ENCODE results near the gene COL4A2.

Gene COL4A2

GRCh38 chr13:110290153-110290552, 16.9 kb upstream of the COL4A2 start:
- no peak for DNase-seq (ENCODE audit: low read depth in 2 of 2)

- DNase-seq (ENCODE audit: low read depth in 2 of 2) = no peak
These were observed 16.3 kb upstream of the COL4A2 start for GRCh38 chr13:110290826-110291225.

- DNase-seq (ENCODE audit: low read depth in 2 of 2) = no peak
These were observed 15.8 kb upstream of the COL4A2 start for GRCh38 chr13:110291286-110291685.

- no peak for DNase-seq (ENCODE audit: low read depth in 2 of 2)
These were observed 14.0 kb upstream of the COL4A2 start for GRCh38 chr13:110293037-110293436.

GRCh38 chr13:110293649-110294048, 13.4 kb upstream of the COL4A2 start:
- no peak for DNase-seq (ENCODE audit: low read depth in 2 of 2)

- no peak for DNase-seq (ENCODE audit: low read depth in 2 of 2)
These were observed 12.9 kb upstream of the COL4A2 start for GRCh38 chr13:110294146-110294545.

- DNase-seq (ENCODE audit: low read depth in 2 of 2) = no peak
These were observed 12.5 kb upstream of the COL4A2 start for GRCh38 chr13:110294622-110295021.

- DNase-seq (ENCODE audit: low read depth in 2 of 2) = no peak
These were observed 10.1 kb upstream of the COL4A2 start for GRCh38 chr13:110297011-110297410.

- no peak for DNase-seq (ENCODE audit: low read depth in 2 of 2)
These were observed 9.1 kb upstream of the COL4A2 start for GRCh38 chr13:110297766-110298504.

- DNase-seq (ENCODE audit: low read depth in 2 of 2) = no peak
These were observed 8.4 kb upstream of the COL4A2 start for GRCh38 chr13:110298505-110299282.

GRCh38 chr13:110299283-110299840, 7.7 kb upstream of the COL4A2 start:
- DNase-seq (ENCODE audit: low read depth in 2 of 2) = no peak

GRCh38 chr13:110300090-110300815, 6.8 kb upstream of the COL4A2 start:
- DNase-seq (ENCODE audit: low read depth in 2 of 2) = no peak

- DNase-seq (ENCODE audit: low read depth in 2 of 2) = no peak
These were observed 6.0 kb upstream of the COL4A2 start for GRCh38 chr13:110301083-110301482.

GRCh38 chr13:110301606-110302553, 5.2 kb upstream of the COL4A2 start:
- DNase-seq (ENCODE audit: low read depth in 2 of 2) = no peak

GRCh38 chr13:110302997-110303396, 4.1 kb upstream of the COL4A2 start:
- no peak for DNase-seq (ENCODE audit: low read depth in 2 of 2)

- no peak for DNase-seq (ENCODE audit: low read depth in 2 of 2)
These were observed 3.4 kb upstream of the COL4A2 start for GRCh38 chr13:110303644-110304043.

GRCh38 chr13:110304256-110304655, 2.8 kb upstream of the COL4A2 start:
- no peak for DNase-seq (ENCODE audit: low read depth in 2 of 2)

- DNase-seq (ENCODE audit: low read depth in 2 of 2) = no peak
These were observed 2.1 kb upstream of the COL4A2 start for GRCh38 chr13:110305001-110305400.

GRCh38 chr13:110305544-110305943, 1.5 kb upstream of the COL4A2 start:
- DNase-seq (ENCODE audit: low read depth in 2 of 2) = no peak

- DNase-seq (ENCODE audit: low read depth in 2 of 2) = no peak
These were observed 1.1 kb upstream of the COL4A2 start for GRCh38 chr13:110305949-110306339.

GRCh38 chr13:110306340-110306959, 634 bp upstream of the COL4A2 start:
- DNase-seq (ENCODE audit: low read depth in 2 of 2) = no peak
